ENCODE measurements around the gene CTPS2. TPM values are rescaled to one million over a fixed set of nuclear protein-coding genes. Genes with fewer than 3 reads are reported as not detected.

CTPS2 gene
- total RNA-seq, 1 experiment from 2014 or later, result 3.8 TPM

- no TSS peak for BruUV-seq (replicated peaks)
- no peak overlapping the region for H3K4me3 ChIP-seq (ENCODE audit: low read depth in 2 of 2, low read length in 2 of 2)
- no peaks in the 10 kb centered on the region for H3K9me3 ChIP-seq (ENCODE audit: control insufficient read depth, insufficient read depth, low read depth, low read length)
- H3K27ac ChIP-seq (ENCODE audit: low read length), result no peak overlapping the region
- intact Hi-C loops (cut with micrococcal nuclease; ENCODE audit: unreplicated experiment) (no loop called here), in situ Hi-C loops (cut with HindIII; ENCODE audit: low pct_unique_long_range_greater_than_20kb, low sequenced_read_pairs) (no loop called here)
- H3K4me1 ChIP-seq (ENCODE audit: control insufficient read depth, insufficient read depth, low read length), result no peaks in the 10 kb centered on the region
- DNase-seq (ENCODE audit: low read depth, low spot score) (no peak), ATAC-seq (no peak)
- no peaks in the 10 kb centered on the region for H3K36me3 ChIP-seq (ENCODE audit: control insufficient read depth, insufficient read depth, low read length)
- ChIA-PET CTCF (no interaction called here), POLR2A (no interaction called here)
- TF ChIP-seq POLR2AphosphoS5 (IDR thresholded peaks at IDR 0.05; ENCODE audit: low read depth, low read length), result no peak
- no peak for TF ChIP-seq REST (IDR thresholded peaks at IDR 0.05; ENCODE audit: insufficient read depth in 1 of 2, low read depth in 2 of 2, low read length in 1 of 2)
- no peak for TF ChIP-seq SIN3A (IDR thresholded peaks at IDR 0.05; ENCODE audit: borderline replicate concordance, insufficient read depth, low read depth, low read length)
- no peak for TF ChIP-seq TCF7L2 (IDR thresholded peaks at IDR 0.05; ENCODE audit: low read depth, low read length)
- no peak for TF ChIP-seq CTCF (IDR thresholded peaks at IDR 0.05)
- H3K27me3 ChIP-seq (ENCODE audit: control insufficient read depth, insufficient read depth, low read length), result no peaks in the 10 kb centered on the region
Measured at GRCh38 chrX:16592194-16592770, 120.2 kb downstream of the CTPS2 start.

DNA sequence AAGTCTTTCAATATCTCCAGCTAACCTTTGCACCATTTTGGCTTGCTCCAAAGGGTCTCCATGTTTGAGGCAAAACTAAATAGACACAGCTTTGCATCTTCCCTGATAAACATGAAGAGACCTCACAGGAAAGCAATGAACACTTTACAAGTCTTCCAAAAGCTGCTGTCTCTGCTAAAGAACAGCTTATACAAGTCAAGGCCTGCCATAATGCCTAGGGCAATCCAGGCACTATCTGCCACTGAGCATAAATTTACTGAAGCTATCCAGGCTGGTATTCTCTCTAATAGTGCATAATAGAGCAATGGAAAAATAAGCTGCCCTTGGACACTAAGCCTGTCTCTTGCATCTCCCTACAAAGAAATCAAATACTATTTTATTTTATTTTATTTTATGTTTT lies 122.6 kb downstream of the CTPS2 start:
- H3K9me3 ChIP-seq (ENCODE audit: control insufficient read depth, insufficient read depth, low read depth, low read length), result no peaks in the 10 kb centered on the region
- ATAC-seq (no peak), DNase-seq (ENCODE audit: low read depth, low spot score) (no peak)
- in situ Hi-C loops (cut with HindIII; ENCODE audit: low pct_unique_long_range_greater_than_20kb, low sequenced_read_pairs) (no loop called here), intact Hi-C loops (cut with micrococcal nuclease; ENCODE audit: unreplicated experiment) (no loop called here)
- H3K4me3 ChIP-seq (ENCODE audit: low read depth in 2 of 2, low read length in 2 of 2), result no peak overlapping the region
- TF ChIP-seq TCF7L2 (IDR thresholded peaks at IDR 0.05; ENCODE audit: low read depth, low read length) (no peak), POLR2AphosphoS5 (IDR thresholded peaks at IDR 0.05; ENCODE audit: low read depth, low read length) (no peak), SIN3A (IDR thresholded peaks at IDR 0.05; ENCODE audit: borderline replicate concordance, insufficient read depth, low read depth, low read length) (no peak), CTCF (IDR thresholded peaks at IDR 0.05) (no peak), REST (IDR thresholded peaks at IDR 0.05; ENCODE audit: insufficient read depth in 1 of 2, low read depth in 2 of 2, low read length in 1 of 2) (no peak)
- H3K4me1 ChIP-seq (ENCODE audit: control insufficient read depth, insufficient read depth, low read length), result no peaks in the 10 kb centered on the region
- no peaks in the 10 kb centered on the region for H3K36me3 ChIP-seq (ENCODE audit: control insufficient read depth, insufficient read depth, low read length)
- ChIA-PET POLR2A (no interaction called here), CTCF (no interaction called here)
- no peaks in the 10 kb centered on the region for H3K27me3 ChIP-seq (ENCODE audit: control insufficient read depth, insufficient read depth, low read length)
- H3K27ac ChIP-seq (ENCODE audit: low read length), result no peak overlapping the region
- BruUV-seq (replicated peaks), result no TSS peak

Measured in Panc1 (cell line).